ENCODE results near the gene CTDSPL2.

Gene CTDSPL2

GRCh38 chr15:44489464-44489863, 62.0 kb downstream of the CTDSPL2 start:
- TF ChIP-seq EZH2phosphoT487 (IDR thresholded peaks at IDR 0.05; ENCODE audit: borderline replicate concordance) (no peak), CTCF (conservative IDR thresholded peaks at IDR 0.05; ENCODE audit: low read length) (no peak)
- no peaks in the 10 kb centered on the region for H3F3A ChIP-seq (ENCODE audit: low read depth)

GRCh38 chr15:44490622-44491021, 63.2 kb downstream of the CTDSPL2 start:
- Histone ChIP-seq H3K36me3 (ENCODE audit: insufficient read depth, low read length) (peaks cover 86% of the 10 kb centered on the region; the same call in 1 of the 2 replicates), H3K4me1 (ENCODE audit: insufficient read depth, low read length, poor library complexity, severe bottlenecking) (no peaks in the 10 kb centered on the region), H3F3A (ENCODE audit: low read depth) (no peaks in the 10 kb centered on the region), H4K20me1 (ENCODE audit: insufficient read depth, low read length, poor library complexity, severe bottlenecking) (no peaks in the 10 kb centered on the region), H3K9ac (ENCODE audit: low read depth, low read length, poor library complexity, severe bottlenecking) (no peak overlapping the region), H3K4me2 (ENCODE audit: low read depth, low read length, poor library complexity, severe bottlenecking) (no peak overlapping the region), H3K79me2 (ENCODE audit: insufficient read depth, low read length) (no peaks in the 10 kb centered on the region), H3K27me3 (ENCODE audit: insufficient read depth, low read length, poor library complexity, severe bottlenecking) (no peaks in the 10 kb centered on the region), H3K9me2 (replicated peaks; ENCODE audit: low read depth, low read length) (no peaks in the 10 kb centered on the region), H3K9me3 (ENCODE audit: insufficient read depth, low read depth, low read length) (no peaks in the 10 kb centered on the region), H2AFZ (ENCODE audit: low read length) (no peak overlapping the region), H3K4me3 (ENCODE audit: low read length, poor library complexity, severe bottlenecking) (no peak overlapping the region)
- TF ChIP-seq CTCF (conservative IDR thresholded peaks at IDR 0.05; ENCODE audit: low read length) (no peak), EZH2phosphoT487 (IDR thresholded peaks at IDR 0.05; ENCODE audit: borderline replicate concordance) (no peak)

More at GRCh38 chr15:44489464-44489863, 62.0 kb downstream of the CTDSPL2 start:
- H3K79me2 ChIP-seq (ENCODE audit: insufficient read depth, low read length) = peaks cover 4% of the 10 kb centered on the region; the same call in 1 of the 2 replicates
- H2AFZ ChIP-seq (ENCODE audit: low read length) = no peak overlapping the region
- H3K4me2 ChIP-seq (ENCODE audit: low read depth, low read length, poor library complexity, severe bottlenecking) = no peak overlapping the region
- H3K4me3 ChIP-seq (ENCODE audit: low read length, poor library complexity, severe bottlenecking) = no peak overlapping the region
- no peaks in the 10 kb centered on the region for H3K4me1 ChIP-seq (ENCODE audit: insufficient read depth, low read length, poor library complexity, severe bottlenecking)
- peaks cover 7% of the 10 kb centered on the region for H4K20me1 ChIP-seq (ENCODE audit: insufficient read depth, low read length, poor library complexity, severe bottlenecking)
- H3K27me3 ChIP-seq (ENCODE audit: insufficient read depth, low read length, poor library complexity, severe bottlenecking) = no peaks in the 10 kb centered on the region
- peaks cover 91% of the 10 kb centered on the region; the same call in 1 of the 2 replicates for H3K36me3 ChIP-seq (ENCODE audit: insufficient read depth, low read length)
- H3K9ac ChIP-seq (ENCODE audit: low read depth, low read length, poor library complexity, severe bottlenecking) = no peak overlapping the region
- no peaks in the 10 kb centered on the region for H3K9me3 ChIP-seq (ENCODE audit: insufficient read depth, low read depth, low read length)
- no peaks in the 10 kb centered on the region for H3K9me2 ChIP-seq (replicated peaks; ENCODE audit: low read depth, low read length)

- TF ChIP-seq EZH2phosphoT487 (IDR thresholded peaks at IDR 0.05; ENCODE audit: borderline replicate concordance) (no peak), CTCF (conservative IDR thresholded peaks at IDR 0.05; ENCODE audit: low read length) (no peak)
- no peaks in the 10 kb centered on the region for H3F3A ChIP-seq (ENCODE audit: low read depth)
- H3K9me2 ChIP-seq (replicated peaks; ENCODE audit: low read depth, low read length) = no peaks in the 10 kb centered on the region
- no peaks in the 10 kb centered on the region for H3K9me3 ChIP-seq (ENCODE audit: insufficient read depth, low read depth, low read length)
- no peaks in the 10 kb centered on the region for H3K79me2 ChIP-seq (ENCODE audit: insufficient read depth, low read length)
- no peak overlapping the region for H3K4me3 ChIP-seq (ENCODE audit: low read length, poor library complexity, severe bottlenecking)
- H3K36me3 ChIP-seq (ENCODE audit: insufficient read depth, low read length) = peaks cover 86% of the 10 kb centered on the region; the same call in 1 of the 2 replicates
- H3K9ac ChIP-seq (ENCODE audit: low read depth, low read length, poor library complexity, severe bottlenecking) = no peak overlapping the region
- no peak overlapping the region for H2AFZ ChIP-seq (ENCODE audit: low read length)
- no peaks in the 10 kb centered on the region for H3K4me1 ChIP-seq (ENCODE audit: insufficient read depth, low read length, poor library complexity, severe bottlenecking)
- no peaks in the 10 kb centered on the region for H4K20me1 ChIP-seq (ENCODE audit: insufficient read depth, low read length, poor library complexity, severe bottlenecking)
- H3K4me2 ChIP-seq (ENCODE audit: low read depth, low read length, poor library complexity, severe bottlenecking) = no peak overlapping the region
- no peaks in the 10 kb centered on the region for H3K27me3 ChIP-seq (ENCODE audit: insufficient read depth, low read length, poor library complexity, severe bottlenecking)
These were observed 64.6 kb downstream of the CTDSPL2 start for GRCh38 chr15:44492040-44492439.

All from Loucy (cell line).